ENCODE results near the gene KREMEN1.
"Not testable (repeated sequence)": the region's sequence is repeated elsewhere in the genome, so short reads cannot be mapped to it uniquely, and the experiment has no call there.

KREMEN1 gene

DNA sequence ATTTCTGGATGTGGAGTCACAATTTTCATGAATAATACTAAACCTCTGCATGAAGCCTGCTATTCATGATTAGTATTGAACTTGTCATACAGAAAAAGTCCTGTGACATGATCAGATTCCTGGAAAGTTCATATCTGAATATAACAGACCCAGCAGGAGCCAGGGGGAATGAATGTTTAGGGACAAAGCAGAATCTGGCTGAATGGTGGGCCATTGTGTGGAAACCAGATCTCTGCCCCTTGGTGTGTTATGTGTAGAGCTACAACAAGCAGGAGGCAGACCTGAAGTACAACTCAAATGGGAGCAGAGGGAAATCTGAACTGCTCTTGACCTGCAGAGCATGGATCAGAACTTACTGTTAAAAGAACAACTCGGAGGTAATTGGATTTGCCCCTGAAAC is 30.3 kb downstream of the KREMEN1 start:
- DNase-seq, result no peak

DNA sequence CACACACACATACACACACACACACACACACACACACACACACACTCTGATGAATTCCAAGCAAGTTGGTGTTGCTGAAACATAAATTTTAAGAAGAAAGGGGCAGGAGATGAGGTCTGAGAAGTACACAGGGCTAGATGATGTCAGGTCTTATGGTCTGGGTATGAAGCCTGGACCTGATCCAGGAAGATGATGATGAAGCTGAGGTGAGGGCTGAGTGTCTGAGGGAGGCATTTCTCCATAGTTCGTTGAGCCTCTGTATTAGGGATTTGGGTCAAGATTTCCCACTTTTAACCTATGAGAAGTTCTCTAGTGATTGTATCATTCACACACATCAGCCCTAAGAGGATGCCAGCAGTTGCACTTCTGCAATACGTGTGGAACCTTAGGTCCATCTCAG is 32.6 kb downstream of the KREMEN1 start:
- DNase-seq, result no peak

DNA sequence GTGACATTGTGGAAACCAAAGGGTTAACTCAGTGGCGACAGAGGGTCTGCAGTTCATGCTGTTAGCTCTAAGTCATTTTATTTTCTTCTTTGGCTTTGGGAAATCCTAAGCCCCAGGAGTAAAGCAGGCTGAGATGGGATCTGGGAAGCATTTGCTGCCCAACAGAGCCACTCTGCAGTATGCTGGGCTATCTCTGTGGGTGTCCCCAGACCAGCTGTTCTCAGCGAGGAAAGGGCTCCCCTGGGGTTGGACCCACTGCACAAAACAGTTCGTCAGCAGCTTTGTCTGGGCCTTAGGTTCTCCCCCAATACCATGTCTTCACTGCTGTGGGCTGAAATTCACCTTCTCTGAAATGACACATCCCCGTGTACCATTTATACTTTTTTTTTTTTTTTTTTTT is 34.0 kb downstream of the KREMEN1 start:
- DNase-seq, result no peak

- DNase-seq, result peak; percentile 58
Measured at GRCh38 chr22:29108137-29108536, 35.3 kb downstream of the KREMEN1 start.

DNA sequence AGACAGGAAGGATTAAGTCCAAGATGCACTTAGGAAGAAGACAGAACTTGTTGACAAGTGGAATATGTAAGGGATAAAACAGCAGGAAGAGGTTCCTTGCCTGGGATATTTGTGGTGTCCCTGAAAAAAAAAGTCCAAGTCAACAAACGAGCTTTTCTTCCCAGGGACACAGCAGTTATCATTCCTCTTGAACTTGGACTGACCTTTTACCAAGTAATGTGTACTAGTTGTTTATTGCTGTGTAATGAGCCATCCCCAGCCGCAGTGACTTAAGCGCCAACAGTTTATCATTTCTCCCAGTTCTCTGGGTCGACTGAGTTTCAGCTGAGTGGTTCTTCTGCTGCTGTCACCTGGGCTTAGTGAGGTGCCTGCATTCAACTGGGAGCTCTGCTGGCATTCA is 37.0 kb downstream of the KREMEN1 start:
- no peak for DNase-seq

DNA sequence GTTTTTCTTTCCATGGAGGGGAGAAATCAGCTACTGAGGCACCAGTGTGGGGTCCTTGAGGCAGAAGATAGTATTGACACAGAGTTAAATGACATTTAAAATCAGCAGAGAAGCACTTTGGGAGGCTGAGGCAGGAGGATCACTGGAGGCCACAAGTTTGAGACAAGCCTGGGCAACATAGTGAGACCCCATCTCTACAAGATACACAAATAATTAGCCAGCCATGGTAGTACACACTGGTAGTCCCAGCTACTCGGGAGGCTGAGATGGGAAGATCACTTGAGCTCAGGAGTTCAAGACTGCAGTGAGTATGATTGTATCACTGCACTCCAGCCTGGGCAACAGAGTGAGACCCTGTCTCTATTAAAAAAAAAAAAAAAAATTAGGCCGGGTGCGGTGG is 38.1 kb downstream of the KREMEN1 start:
- no peak for DNase-seq

GRCh38 chr22:29112121-29112520 is 39.3 kb downstream of the KREMEN1 start:
- no peak for DNase-seq

GRCh38 chr22:29112681-29113080 is 39.8 kb downstream of the KREMEN1 start:
- peak; percentile 56 for DNase-seq

- DNase-seq, result no peak
Measured at GRCh38 chr22:29113319-29113718, 40.5 kb downstream of the KREMEN1 start.

DNA sequence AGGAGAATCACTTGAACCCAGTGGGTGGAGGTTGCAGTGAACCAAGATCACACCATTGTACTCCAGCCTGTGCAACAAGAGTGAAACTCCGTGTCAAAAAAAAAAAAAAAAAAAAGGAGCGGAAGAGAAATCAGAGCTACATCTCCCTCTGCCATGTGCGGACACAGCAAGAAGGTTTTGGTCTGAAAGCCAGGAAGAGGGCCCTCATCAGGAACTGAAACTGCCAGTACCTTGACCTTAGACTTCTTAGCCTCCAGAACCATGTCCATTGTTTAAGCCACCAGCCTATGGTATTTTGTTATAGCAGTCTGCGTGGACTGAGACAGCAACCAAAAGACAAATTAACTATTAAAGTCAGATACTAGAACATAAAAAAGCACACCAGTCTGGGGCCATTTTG is 41.6 kb downstream of the KREMEN1 start:
- DNase-seq, result no peak

DNA sequence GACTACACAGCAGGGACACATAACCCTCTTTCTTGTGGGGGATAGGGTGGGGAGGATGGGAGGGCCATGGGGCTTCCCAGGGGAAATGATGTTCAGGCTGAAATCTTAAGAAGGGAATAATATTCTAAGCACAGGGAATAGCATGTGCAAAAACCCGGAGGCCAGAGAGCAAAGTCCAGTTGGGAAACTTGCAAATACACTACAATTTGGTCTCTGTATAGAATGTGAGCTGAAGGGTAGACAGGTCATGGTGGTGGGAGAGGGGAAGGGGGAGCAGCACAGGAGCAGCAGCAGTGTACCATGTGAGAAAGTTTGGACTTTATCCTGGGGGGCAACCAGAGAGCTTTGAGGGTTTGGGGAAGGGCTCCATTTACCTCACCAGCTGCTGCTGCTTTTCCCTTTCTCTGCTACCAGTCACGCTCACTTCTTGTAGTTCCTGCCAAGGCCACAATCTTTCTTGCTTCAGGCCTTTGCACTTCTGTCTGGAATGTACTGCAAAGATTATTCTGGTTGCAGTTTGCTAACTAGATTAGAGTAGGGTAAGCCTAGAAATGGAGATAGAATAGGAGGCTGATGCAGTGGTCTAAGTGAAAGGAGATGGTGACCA is 43.0 kb downstream of the KREMEN1 start:
- no peak for DNase-seq

DNA sequence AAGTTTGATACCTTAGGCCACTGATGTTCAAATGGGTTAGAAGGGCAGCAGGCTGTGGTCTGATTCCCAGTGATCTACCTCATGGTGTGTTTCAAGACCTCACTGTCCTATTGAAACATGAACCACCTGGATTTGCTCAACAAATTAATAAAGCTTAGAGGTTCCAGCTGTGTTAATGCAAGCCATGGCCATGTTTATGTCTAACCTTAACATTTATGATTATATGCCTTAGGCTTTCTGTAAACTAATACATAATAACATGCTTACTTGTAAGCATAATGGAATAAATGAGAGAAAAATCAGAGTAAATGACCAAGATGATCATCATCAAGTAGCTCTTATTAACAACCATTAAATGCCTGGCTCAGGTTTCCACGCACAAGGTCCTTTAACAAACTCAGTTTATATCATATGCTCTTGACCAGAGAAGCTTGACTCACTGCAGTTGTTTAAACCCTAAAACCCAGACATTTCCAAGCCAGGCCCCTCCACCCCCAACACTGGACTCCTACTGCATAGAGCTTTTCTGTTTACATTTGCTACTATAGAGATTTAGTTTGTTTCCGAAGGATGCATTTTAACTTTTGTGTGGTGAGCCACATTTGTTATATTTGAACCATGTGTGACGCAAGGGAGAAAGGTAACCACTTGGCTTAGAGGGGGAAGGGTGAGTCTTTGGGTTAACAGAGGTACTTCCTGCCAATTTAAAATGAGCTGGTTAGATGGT is 43.7 kb downstream of the KREMEN1 start:
- no peak for DNase-seq

GRCh38 chr22:29117799-29118477 is 45.1 kb downstream of the KREMEN1 start:
- DNase-seq, result no peak

- not testable (repeated sequence) for DNase-seq
Measured at GRCh38 chr22:29120098-29120912, 47.5 kb downstream of the KREMEN1 start.

- DNase-seq, result no peak
Measured at GRCh38 chr22:29121124-29121523, 48.3 kb downstream of the KREMEN1 start.

- DNase-seq, result no peak
Measured at GRCh38 chr22:29122041-29122440, 49.2 kb downstream of the KREMEN1 start.

- DNase-seq, result no peak
Measured at GRCh38 chr22:29124777-29125442, 52.1 kb downstream of the KREMEN1 start.

DNA sequence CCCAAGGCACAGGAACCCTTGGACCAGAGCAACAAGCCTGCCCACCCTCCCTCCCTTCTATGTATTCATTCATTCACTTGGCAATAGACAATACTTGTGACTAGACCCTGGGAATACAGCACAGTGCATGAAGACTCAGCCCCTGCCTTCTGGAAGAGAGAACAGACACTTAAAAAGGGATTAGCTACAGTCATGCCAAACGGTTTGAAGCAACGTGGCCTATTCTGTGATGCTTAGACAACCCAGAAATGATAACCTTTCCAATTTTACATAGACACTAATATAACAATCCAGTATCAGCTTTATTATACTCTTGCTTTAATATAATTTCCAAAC is 52.6 kb downstream of the KREMEN1 start:
- DNase-seq, result no peak

GRCh38 chr22:29125844-29126243 is 53.0 kb downstream of the KREMEN1 start:
- DNase-seq, result no peak

- DNase-seq, result no peak
Measured at GRCh38 chr22:29126670-29127395, 54.0 kb downstream of the KREMEN1 start.

DNA sequence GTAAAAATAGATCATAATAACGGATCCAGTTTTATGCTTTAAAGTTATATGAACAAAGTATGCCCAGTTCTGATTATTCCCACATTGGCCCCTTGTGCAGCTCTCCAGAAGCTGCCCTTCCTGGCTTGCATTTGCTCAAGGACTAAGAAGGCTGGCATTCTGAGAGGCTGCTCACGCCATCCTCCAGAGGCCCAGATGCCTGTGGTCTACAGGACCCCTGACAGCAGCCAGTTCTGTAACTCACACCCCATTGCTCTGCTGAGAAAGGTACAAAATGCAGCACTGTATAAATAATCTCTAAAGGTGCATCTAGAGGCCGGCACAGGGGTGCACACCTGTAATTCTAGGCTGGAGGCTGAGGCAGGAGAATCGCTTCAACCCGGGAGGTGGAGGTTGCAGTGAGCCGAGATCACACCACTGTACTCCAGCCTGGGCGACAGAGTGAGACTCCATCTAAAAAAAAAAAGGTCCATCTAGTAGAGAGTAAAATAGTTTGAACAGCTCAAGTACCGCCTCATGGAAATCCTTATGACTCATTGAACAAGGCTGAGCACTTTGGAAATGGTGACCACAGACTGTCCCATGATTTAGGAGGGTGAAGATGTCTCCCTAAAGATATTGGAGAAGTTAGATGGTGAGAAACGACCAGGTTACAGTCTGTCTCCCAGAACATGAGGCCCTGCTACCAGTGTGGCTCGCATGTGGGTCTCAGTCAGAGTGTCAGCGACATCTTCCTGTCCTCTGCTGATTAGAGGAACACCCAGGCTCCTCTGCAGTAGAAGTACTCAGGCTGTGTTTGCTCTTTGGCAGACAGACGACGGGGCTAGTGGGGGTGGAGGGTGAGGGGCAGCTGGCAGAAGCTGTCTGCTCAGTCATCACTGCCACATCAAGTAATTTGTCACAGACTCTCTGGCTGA is 56.3 kb downstream of the KREMEN1 start:
- DNase-seq, result peak; percentile 67
